GF-D8 (cell line): Measurements from ENCODE around the gene RPRD1B.

Experiments
- DNase-seq: peaks from one replicate; lab custom pipeline; 2025; lab: John Stamatoyannopoulos, UW

RPRD1B gene

GRCh38 chr20:38121741-38122140 is 88.2 kb downstream of the RPRD1B start:
- DNase-seq, result no peak

- DNase-seq, result no peak
These were observed 89.6 kb downstream of the RPRD1B start for GRCh38 chr20:38123021-38123587.

- DNase-seq, result no peak
These were observed 91.9 kb downstream of the RPRD1B start for GRCh38 chr20:38125157-38126056.

- DNase-seq, result no peak
These were observed 92.8 kb downstream of the RPRD1B start for GRCh38 chr20:38126146-38126921.

- DNase-seq, result no peak
These were observed 93.5 kb downstream of the RPRD1B start for GRCh38 chr20:38126932-38127621.

GRCh38 chr20:38127920-38128528 is 94.5 kb downstream of the RPRD1B start:
- no peak for DNase-seq

GRCh38 chr20:38128691-38129090 is 95.1 kb downstream of the RPRD1B start:
- no peak for DNase-seq

- no peak for DNase-seq
These were observed 95.8 kb downstream of the RPRD1B start for GRCh38 chr20:38129248-38129865.

GRCh38 chr20:38129893-38130609 is 96.5 kb downstream of the RPRD1B start:
- DNase-seq, result no peak

- DNase-seq, result no peak
These were observed 97.4 kb downstream of the RPRD1B start for GRCh38 chr20:38130687-38131587.

GRCh38 chr20:38131588-38132121 is 98.1 kb downstream of the RPRD1B start:
- DNase-seq, result no peak

GRCh38 chr20:38132156-38132909 is 98.8 kb downstream of the RPRD1B start:
- DNase-seq, result no peak

- no peak for DNase-seq
These were observed 99.5 kb downstream of the RPRD1B start for GRCh38 chr20:38132910-38133501.

GRCh38 chr20:38133680-38134426 is 100.3 kb downstream of the RPRD1B start:
- no peak for DNase-seq

GRCh38 chr20:38134427-38135270 is 101.1 kb downstream of the RPRD1B start:
- peak; percentile 33 for DNase-seq

- no peak for DNase-seq
These were observed 101.7 kb downstream of the RPRD1B start for GRCh38 chr20:38135271-38135650.
